Panc1 (cell line): Measurements from ENCODE around the gene FNIP1.
"Not testable (repeated sequence)": the region's sequence is repeated elsewhere in the genome, so short reads cannot be mapped to it uniquely, and the experiment has no call there.

Experiments
- CTCF ChIP-seq: fragments of 450-650 bp; IDR thresholded peaks from 2 replicates; pipeline ENCODE4 v1.5.1; 2017; ENCODE audit warnings: mild to moderate bottlenecking
- POLR2AphosphoS5 ChIP-seq: IDR thresholded peaks from 2 replicates; pipeline ENCODE4 v1.6.1; 2012; ENCODE audit warnings: mild to moderate bottlenecking, low read depth, low read length, moderate library complexity
- REST ChIP-seq, 2 experiments: IDR thresholded peaks; 2 replicates each; pipeline ENCODE4 v1.6.1; 2011 to 2012; ENCODE audit warnings: low read depth in 2 of 2, control low read depth in 1 of 2, low read length in 1 of 2, mild to moderate bottlenecking in 1 of 2, moderate library complexity in 1 of 2; ENCODE audit not compliant: insufficient read depth in 1 of 2
- SIN3A ChIP-seq: IDR thresholded peaks from 2 replicates; pipeline ENCODE4 v1.6.1; 2012; ENCODE audit warnings: low read depth, mild to moderate bottlenecking, low read length, moderate library complexity, borderline replicate concordance; ENCODE audit not compliant: insufficient read depth
- TCF7L2 ChIP-seq: IDR thresholded peaks from 2 replicates; pipeline ENCODE4 v1.6.1; 2011; ENCODE audit warnings: mild to moderate bottlenecking, low read depth, low read length, inconsistent platforms

GRCh38 chr5:131621164-131621563 is 175.7 kb downstream of the FNIP1 start:
- not testable (repeated sequence) for TF ChIP-seq CTCF; POLR2AphosphoS5; SIN3A; REST (IDR thresholded peaks at IDR 0.05; ENCODE audit: insufficient read depth in 1 of 2, low read depth in 2 of 2, low read length in 1 of 2); TCF7L2
